GM12865 (cell line): ENCODE results near the gene MVD.
A peak's percentile ranks its signal among the peaks of the same experiment; 100 is the strongest.

Experiments
- DNase-seq: peaks from one replicate; pipeline ENCODE4 v3.0.0; 2010; ENCODE audit warnings: low read depth
- H3K4me3 ChIP-seq: 2 replicates; pipeline ENCODE4 v1.5.1; 2011; ENCODE audit warnings: mild to moderate bottlenecking, low read depth, low read length, control low read depth
- TF ChIP-seq, protein P1 (sequence below): IDR thresholded peaks from 2 replicates; pipeline ENCODE4 v1.5.1; 2011; ENCODE audit warnings: low read length, control low read depth, low read depth, inconsistent platforms; ENCODE audit not compliant: insufficient read depth; ENCODE audit errors: missing control alignments

MVD gene

DNA sequence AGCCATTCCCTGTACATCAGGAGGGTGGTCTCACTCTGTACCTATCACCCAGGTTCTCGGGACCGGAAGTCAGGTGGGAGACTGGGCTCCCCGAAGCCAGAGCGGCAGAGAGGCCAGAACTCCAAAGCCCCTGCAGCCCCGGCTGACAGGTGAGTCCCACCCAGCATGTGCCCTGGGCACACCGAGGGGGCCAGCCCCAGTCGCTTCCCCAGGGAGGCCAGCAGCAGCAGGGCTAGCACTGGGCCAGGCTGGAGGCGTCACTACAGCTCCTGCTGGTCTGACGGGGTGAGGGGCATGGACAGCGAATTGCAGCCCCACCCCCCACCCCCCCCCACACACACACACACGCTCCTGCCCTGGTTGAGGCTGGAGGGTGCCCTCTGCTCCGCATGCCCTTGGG, 32.5 kb downstream of the MVD start:
- no peak overlapping the region for H3K4me3 ChIP-seq
- TF ChIP-seq, protein P1, sequence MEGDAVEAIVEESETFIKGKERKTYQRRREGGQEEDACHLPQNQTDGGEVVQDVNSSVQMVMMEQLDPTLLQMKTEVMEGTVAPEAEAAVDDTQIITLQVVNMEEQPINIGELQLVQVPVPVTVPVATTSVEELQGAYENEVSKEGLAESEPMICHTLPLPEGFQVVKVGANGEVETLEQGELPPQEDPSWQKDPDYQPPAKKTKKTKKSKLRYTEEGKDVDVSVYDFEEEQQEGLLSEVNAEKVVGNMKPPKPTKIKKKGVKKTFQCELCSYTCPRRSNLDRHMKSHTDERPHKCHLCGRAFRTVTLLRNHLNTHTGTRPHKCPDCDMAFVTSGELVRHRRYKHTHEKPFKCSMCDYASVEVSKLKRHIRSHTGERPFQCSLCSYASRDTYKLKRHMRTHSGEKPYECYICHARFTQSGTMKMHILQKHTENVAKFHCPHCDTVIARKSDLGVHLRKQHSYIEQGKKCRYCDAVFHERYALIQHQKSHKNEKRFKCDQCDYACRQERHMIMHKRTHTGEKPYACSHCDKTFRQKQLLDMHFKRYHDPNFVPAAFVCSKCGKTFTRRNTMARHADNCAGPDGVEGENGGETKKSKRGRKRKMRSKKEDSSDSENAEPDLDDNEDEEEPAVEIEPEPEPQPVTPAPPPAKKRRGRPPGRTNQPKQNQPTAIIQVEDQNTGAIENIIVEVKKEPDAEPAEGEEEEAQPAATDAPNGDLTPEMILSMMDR = no peak

DNA sequence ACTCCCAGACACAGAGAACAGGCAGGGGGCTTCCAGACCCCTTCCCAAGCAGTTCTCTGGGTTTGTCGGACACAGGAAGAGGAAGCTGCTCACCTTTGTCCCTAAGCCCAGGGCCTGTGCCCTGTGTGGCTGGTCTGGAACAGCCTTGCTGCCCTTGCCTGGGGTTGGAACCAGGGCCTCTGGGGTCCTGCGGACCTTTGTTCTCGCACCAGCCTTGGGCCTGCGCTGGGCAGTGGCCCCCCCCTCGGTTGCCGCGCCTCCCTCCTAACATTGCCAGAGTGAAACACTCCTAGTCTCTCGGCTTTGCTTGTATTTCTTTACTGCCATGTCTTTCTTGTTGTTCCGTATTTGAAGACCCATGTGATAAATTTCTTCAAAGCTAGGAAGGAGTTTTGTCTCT, 33.1 kb downstream of the MVD start:
- H3K4me3 ChIP-seq = no peak overlapping the region
- TF ChIP-seq, protein P1 = no peak
- no peak for DNase-seq

More for the DNA sequence above, 32.5 kb downstream of the MVD start:
- no peak for DNase-seq

DNA sequence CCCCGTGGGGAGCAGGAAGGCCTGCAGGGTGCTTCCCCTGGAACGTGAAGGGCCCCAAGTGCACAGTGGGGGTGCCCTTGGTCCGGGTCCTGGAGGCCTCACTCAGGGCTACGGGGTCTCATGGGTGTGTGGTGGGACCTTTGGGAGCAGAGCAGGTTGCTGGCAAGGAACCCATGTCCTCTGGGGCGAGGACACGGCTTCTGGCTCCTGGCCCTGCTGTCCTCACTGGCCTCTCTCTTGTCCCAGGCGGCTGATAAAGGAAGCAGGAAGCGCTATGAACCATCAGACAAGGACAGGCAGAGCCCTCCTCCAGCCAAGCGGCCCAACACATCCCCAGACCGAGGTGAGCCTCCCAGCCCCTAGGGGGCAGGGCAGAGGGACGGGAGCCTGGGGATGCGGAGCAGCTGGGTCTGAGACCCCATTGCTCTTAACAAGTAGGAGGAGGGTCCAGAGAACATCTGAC, 34.3 kb downstream of the MVD start:
- no peak for DNase-seq
- H3K4me3 ChIP-seq = no peak overlapping the region
- TF ChIP-seq, protein P1 = peak; percentile 47

DNA sequence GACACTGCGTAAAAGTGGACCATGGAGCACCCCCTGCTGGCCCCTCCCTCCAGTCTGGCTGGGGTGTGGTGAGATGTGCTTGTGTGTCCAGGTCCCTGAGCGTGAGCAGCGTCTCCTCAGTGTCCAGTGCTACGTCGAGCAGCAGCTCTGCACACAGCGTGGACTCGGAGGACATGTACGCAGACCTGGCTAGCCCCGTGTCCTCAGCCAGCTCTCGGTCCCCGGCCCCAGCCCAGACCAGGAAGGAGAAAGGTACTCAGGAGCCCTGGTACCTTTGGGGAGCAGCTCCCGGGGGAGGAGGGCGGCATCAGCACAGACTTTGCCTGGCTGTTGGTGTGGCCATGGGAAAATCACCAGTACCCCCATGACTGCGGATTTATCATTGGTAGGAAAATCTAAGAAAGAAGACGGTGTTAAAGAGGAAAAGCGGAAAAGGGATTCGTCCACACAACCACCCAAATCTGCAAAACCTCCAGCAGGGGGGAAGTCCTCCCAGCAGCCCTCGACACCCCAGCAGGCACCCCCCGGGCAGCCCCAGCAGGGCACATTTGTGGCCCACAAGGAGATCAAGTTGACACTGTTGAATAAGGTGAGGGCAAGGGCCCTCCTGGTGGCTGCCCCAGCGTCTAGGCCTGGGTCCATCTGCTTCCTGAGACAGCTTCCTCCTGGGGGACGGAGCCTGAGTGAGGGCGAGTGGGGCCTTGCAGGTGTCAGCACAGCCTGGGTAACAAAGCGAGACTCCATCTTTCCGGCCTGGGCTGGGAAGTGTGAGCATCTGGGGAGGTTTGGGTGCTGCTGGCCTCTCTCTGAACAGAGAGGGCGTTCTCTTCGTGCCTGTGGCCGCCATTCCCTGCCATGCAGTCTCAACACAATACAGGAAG, 35.1 kb downstream of the MVD start:
- TF ChIP-seq, protein P1 = no peak
- no peak for DNase-seq
- H3K4me3 ChIP-seq = no peak overlapping the region

DNA sequence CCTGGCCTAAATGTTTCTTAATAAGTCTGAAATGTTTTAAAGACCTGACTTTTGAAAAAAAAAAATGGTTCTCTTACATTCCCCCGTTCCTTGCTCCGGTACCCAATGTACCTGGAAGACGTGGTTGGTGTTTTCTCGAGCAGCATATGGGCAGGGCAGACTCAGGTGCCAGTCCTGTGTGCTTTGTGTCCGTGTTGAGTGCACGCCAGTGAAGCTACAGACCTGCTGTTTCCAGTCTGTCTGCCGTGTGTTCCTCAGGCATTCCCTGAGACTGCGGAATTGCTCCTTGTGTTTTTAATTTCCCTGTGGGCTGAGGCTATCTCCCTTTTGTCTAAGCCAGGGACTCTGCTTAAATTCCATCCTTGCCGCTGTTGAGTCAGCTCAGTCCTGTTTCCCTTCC, 36.2 kb downstream of the MVD start:
- TF ChIP-seq, protein P1 = no peak
- H3K4me3 ChIP-seq = no peak overlapping the region
- no peak for DNase-seq

DNA sequence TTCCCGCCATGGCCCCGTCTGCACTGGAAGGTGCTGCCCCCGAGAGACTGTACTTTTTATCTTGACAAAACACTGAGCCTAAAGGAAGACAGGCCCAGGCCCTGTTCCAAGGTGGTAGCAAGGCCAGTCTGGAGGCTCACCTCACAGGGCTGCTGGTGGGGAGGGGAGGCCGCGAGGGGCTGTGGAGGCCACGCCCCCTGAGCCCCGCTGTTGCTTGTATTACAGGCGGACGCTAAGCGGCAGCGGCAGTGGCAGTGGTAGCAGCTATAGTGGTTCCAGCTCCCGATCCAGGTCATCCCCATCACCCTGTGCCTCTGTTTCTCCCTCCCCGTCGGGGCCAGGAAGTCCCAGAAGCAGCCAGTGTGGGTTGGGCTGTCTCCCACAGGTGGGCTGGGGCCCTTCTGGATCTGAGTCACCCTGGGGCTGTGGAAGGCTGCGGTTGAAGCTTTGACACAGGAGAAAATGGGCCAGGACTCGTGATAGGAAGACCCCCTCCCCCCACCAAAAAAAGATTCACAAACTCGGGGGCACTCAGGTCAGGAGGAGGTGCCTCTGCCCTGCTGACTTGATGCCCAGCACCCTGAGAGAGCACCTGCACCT, 37.8 kb downstream of the MVD start:
- no peak overlapping the region for H3K4me3 ChIP-seq
- no peak for DNase-seq
- TF ChIP-seq, protein P1 = no peak

DNA sequence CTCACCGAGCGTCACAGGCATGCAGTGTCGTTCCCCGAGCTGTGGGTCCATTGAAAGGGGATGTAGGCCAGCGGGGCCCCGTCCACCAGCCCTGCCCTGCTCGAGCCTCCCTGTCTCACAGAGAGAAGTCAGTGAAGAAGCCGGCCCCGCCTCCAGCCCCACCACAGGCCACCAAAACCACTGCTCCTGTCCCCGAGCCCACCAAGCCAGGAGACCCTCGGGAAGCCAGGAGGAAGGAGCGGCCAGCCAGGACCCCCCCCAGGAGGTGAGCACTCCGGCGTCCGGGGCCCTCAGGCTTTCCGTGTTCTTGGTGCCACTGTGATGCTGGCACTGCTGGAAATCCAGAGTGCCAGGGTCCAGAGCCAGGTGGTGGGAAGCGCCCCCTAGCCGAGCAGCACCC, 38.4 kb downstream of the MVD start:
- TF ChIP-seq, protein P1 = no peak
- no peak overlapping the region for H3K4me3 ChIP-seq
- DNase-seq = no peak
